Stimulated activated CD4-positive, alpha-beta T cell treated with anti-CD3 and anti-CD28 coated beads, TNF-alpha, amount 100 ng/mL, for 4 hours (primary cell): ENCODE data around the gene BARX1.

Source experiments
- DNase-seq, 3 experiments: peaks; one replicate each; pipeline ENCODE4 v3.0.0-alpha.2; 2020; ENCODE audit warnings: low read depth in 3 of 3

BARX1 gene

GRCh38 chr9:93917121-93917853, 37.9 kb downstream of the BARX1 start:
- DNase-seq = no peak

GRCh38 chr9:93916358-93916757, 38.8 kb downstream of the BARX1 start:
- DNase-seq = no peak

- no peak for DNase-seq
Observed at GRCh38 chr9:93911801-93912554, 43.2 kb downstream of the BARX1 start.

- no peak for DNase-seq
Observed at GRCh38 chr9:93911136-93911745, 43.9 kb downstream of the BARX1 start.

GRCh38 chr9:93910598-93910997, 44.6 kb downstream of the BARX1 start:
- DNase-seq = no peak

- no peak for DNase-seq
Observed at GRCh38 chr9:93910196-93910595, 45.0 kb downstream of the BARX1 start.

- DNase-seq = no peak
Observed at GRCh38 chr9:93909242-93909616, 45.9 kb downstream of the BARX1 start.

GRCh38 chr9:93908591-93909241, 46.4 kb downstream of the BARX1 start:
- DNase-seq = no peak

- DNase-seq = no peak
Observed at GRCh38 chr9:93907551-93908199, 47.5 kb downstream of the BARX1 start.

- no peak for DNase-seq
Observed at GRCh38 chr9:93906195-93906880, 48.8 kb downstream of the BARX1 start.

GRCh38 chr9:93905473-93906133, 49.6 kb downstream of the BARX1 start:
- DNase-seq = no peak

- no peak for DNase-seq
Observed at GRCh38 chr9:93904649-93905472, 50.3 kb downstream of the BARX1 start.

GRCh38 chr9:93903886-93904648, 51.1 kb downstream of the BARX1 start:
- DNase-seq = no peak

- no peak for DNase-seq
Observed at GRCh38 chr9:93902780-93903655, 52.1 kb downstream of the BARX1 start.

- DNase-seq = no peak
Observed at GRCh38 chr9:93902051-93902779, 52.9 kb downstream of the BARX1 start.
